Esophagus squamous epithelium (tissue), 5 donors: ENCODE measurements around the gene RBM4B. TPM values are rescaled to one million over a fixed set of nuclear protein-coding genes. Genes with fewer than 3 reads are reported as not detected.

Experiments
- DNase-seq: peaks from one replicate; lab custom pipeline; 2025; lab: John Stamatoyannopoulos, UW
- H3K27ac ChIP-seq, 4 donors: fragments of 200-600 bp; sonication (generic); one replicate each; pipeline ENCODE4 v1.5.1; 2016 to 2019; ENCODE audit warnings: mild to moderate bottlenecking in 1 of 4
- H3K27me3 ChIP-seq, 4 donors: fragments of 200-600 bp; sonication (generic); 1 replicate in 3 of 4; 2 replicates in 1 of 4; pipeline versions ENCODE4 v1.5.1 to v1.6.0; 2017 to 2021; ENCODE audit warnings: antibody characterized with exemption in 1 of 4
- H3K36me3 ChIP-seq, 3 donors: fragments of 200-600 bp; sonication (generic); one replicate each; pipeline ENCODE4 v1.5.1; 2016 to 2019
- H3K4me1 ChIP-seq, 3 donors: fragments of 200-600 bp; sonication (generic); one replicate each; pipeline ENCODE4 v1.5.1; 2017 to 2019
- H3K4me3 ChIP-seq, 4 donors: fragments of 200-600 bp; sonication (generic); 1 replicate in 3 of 4; 2 replicates in 1 of 4; pipeline ENCODE4 v1.5.1; 2016 to 2019; ENCODE audit warnings: mild to moderate bottlenecking in 2 of 4, moderate library complexity in 1 of 4
- H3K9me3 ChIP-seq, 3 donors: fragments of 200-600 bp; sonication (generic); one replicate each; pipeline ENCODE4 v1.5.1; 2016 to 2019
- CTCF ChIP-seq, 6 experiments: fragments of 450-650 bp in 4 of 6; fragments of 200-600 bp in 2 of 6; sonication (generic) in 2 of 6; IDR thresholded peaks; one replicate each; pipeline ENCODE4 v1.5.1; 2016 to 2019; ENCODE audit warnings: antibody characterized with exemption in 6 of 6, mild to moderate bottlenecking in 4 of 6, moderate library complexity in 4 of 6
- POLR2A ChIP-seq, 4 donors: fragments of 450-650 bp; IDR thresholded peaks; one replicate each; pipeline ENCODE4 v1.6.1; 2017; ENCODE audit warnings: antibody characterized with exemption in 4 of 4, mild to moderate bottlenecking in 4 of 4, moderate library complexity in 3 of 4
- WGBS, 2 donors: methylation state at CpG; one replicate each; pipeline ENCODE4 v1.1.5; 2018; 5-methylcytosine and 5-hydroxymethylcytosine counted together
- intact Hi-C: fragments of 100-400 bp; cut with DNase I; formaldehyde crosslinking; loops from one replicate; pipeline ENCODE4 v1.15.0; 2022
- total RNA-seq, 4 donors: library from RNA; depleted of rRNA; stranded (reverse); fragments of >200 nt; gene quantifications; one replicate each; pipeline ENCODE4 v1.1.0, GENCODE V29; 2016
- donor health status: DM: yes; HTN: yes; CAD: no.

RBM4B gene
- total RNA-seq, 4 donors from 2014 or later = 8.4 to 16.4 (median 9.2) TPM

GRCh38 chr11:66719111-66719872 lies 41.6 kb upstream of the RBM4B start:
- intact Hi-C loops = no loop called here
- Histone ChIP-seq H3K27me3 (peaks cover 0 to 5% (median 0%) of the 10 kb centered on the region in 4 donors), H3K9me3 (no peaks in the 10 kb centered on the region), H3K27ac (peak overlapping the region; percentile 55 to 88 (median 82)), H3K4me3 (peak overlapping the region in 2 of 4 donors; percentile 54 to 55), H3K36me3 (peaks cover 0 to 16% (median 10%) of the 10 kb centered on the region in 3 donors), H3K4me1 (peaks cover 16 to 66% (median 19%) of the 10 kb centered on the region in 3 donors)
- WGBS, 2 donors = 63 to 76% methylated on average over 6 to 7 of the region's 8 CpGs
- TF ChIP-seq POLR2A (IDR thresholded peaks at IDR 0.05) (no peak), CTCF (IDR thresholded peaks at IDR 0.05) (no peak)
- DNase-seq = no peak

GRCh38 chr11:66718320-66718971 lies 40.8 kb upstream of the RBM4B start:
- Histone ChIP-seq H3K36me3 (peaks cover 0 to 24% (median 10%) of the 10 kb centered on the region in 3 donors), H3K4me1 (peaks cover 16 to 59% (median 19%) of the 10 kb centered on the region in 3 donors), H3K4me3 (peak overlapping the region; percentile 45 to 63 (median 54)), H3K27me3 (peaks cover 0 to 5% (median 0%) of the 10 kb centered on the region in 4 donors), H3K27ac (peak overlapping the region; percentile 58 to 88 (median 82)), H3K9me3 (no peaks in the 10 kb centered on the region)
- no peak for DNase-seq
- intact Hi-C loops = no loop called here
- WGBS, 2 donors = 37 to 45% methylated on average over 11 to 18 of the region's 26 CpGs
- no peak for TF ChIP-seq POLR2A (IDR thresholded peaks at IDR 0.05)
- TF ChIP-seq CTCF (IDR thresholded peaks at IDR 0.05) = peak in 4 of 6 experiments; percentile 5 to 61 (median 26)

GRCh38 chr11:66717925-66718319 lies 40.2 kb upstream of the RBM4B start:
- Histone ChIP-seq H3K9me3 (no peaks in the 10 kb centered on the region), H3K36me3 (peaks cover 0 to 29% (median 10%) of the 10 kb centered on the region in 3 donors), H3K27me3 (peaks cover 0 to 5% (median 0%) of the 10 kb centered on the region in 4 donors), H3K4me3 (peak overlapping the region; percentile 45 to 63 (median 54)), H3K4me1 (peaks cover 16 to 54% (median 19%) of the 10 kb centered on the region in 3 donors), H3K27ac (peak overlapping the region; percentile 58 to 88 (median 82))
- intact Hi-C loops = no loop called here
- DNase-seq = no peak
- TF ChIP-seq POLR2A (IDR thresholded peaks at IDR 0.05) = no peak
- no peak for TF ChIP-seq CTCF (IDR thresholded peaks at IDR 0.05)
- WGBS, 2 donors = 44 to 46% methylated on average over 8 to 14 of the region's 14 CpGs

GRCh38 chr11:66716996-66717395 lies 39.3 kb upstream of the RBM4B start:
- H3K36me3 ChIP-seq = peaks cover 0 to 39% (median 10%) of the 10 kb centered on the region in 3 donors
- WGBS, 2 donors = 58 to 62% methylated on average over 3 of the region's 3 CpGs
- TF ChIP-seq CTCF (IDR thresholded peaks at IDR 0.05) (no peak), POLR2A (IDR thresholded peaks at IDR 0.05) (no peak)
- H3K4me1 ChIP-seq = peaks cover 16 to 52% (median 19%) of the 10 kb centered on the region in 3 donors
- H3K27ac ChIP-seq = peak overlapping the region in 2 of 4 donors; percentile 81 to 88
- DNase-seq = no peak
- peak overlapping the region in 3 of 4 donors; percentile 54 to 63 (median 55) for H3K4me3 ChIP-seq
- no peaks in the 10 kb centered on the region for H3K9me3 ChIP-seq
- intact Hi-C loops = no loop called here
- peaks cover 0 to 5% (median 0%) of the 10 kb centered on the region in 4 donors for H3K27me3 ChIP-seq
